ENCODE results near the gene ACTR3.

ACTR3 gene

GRCh38 chr2:113867571-113867970 is 22.3 kb upstream of the ACTR3 start:
- H3K4ac ChIP-seq (ENCODE audit: low read depth, low read length) = no peak overlapping the region
- no peaks in the 10 kb centered on the region for H3K79me1 ChIP-seq (ENCODE audit: low read length)
- H3K23ac ChIP-seq (ENCODE audit: low read length) = no peak overlapping the region
- no peak overlapping the region for H3K4me3 ChIP-seq (ENCODE audit: low read length)
- H3K18ac ChIP-seq (ENCODE audit: low read length) = no peak overlapping the region
- H2BK15ac ChIP-seq (replicated peaks; ENCODE audit: low read depth) = no peak overlapping the region
- no peaks in the 10 kb centered on the region for H3K4me1 ChIP-seq (ENCODE audit: control insufficient read depth, low read depth, low read length)
- DNase-seq = no peak
- H2AK5ac ChIP-seq (ENCODE audit: low read length) = no peak overlapping the region
- H3K27me3 ChIP-seq (ENCODE audit: insufficient read depth, low read length, poor library complexity) = no peaks in the 10 kb centered on the region
- no CpG with 5 or more reads among the region's 4 CpGs for WGBS (ENCODE audit: extremely low coverage, insufficient coverage, low lambda C conversion rate)
- no peak overlapping the region for H4K8ac ChIP-seq (ENCODE audit: low read depth, low read length)
- no peak overlapping the region for H2BK120ac ChIP-seq (ENCODE audit: low read depth, low read length)
- no peaks in the 10 kb centered on the region for H3K79me2 ChIP-seq (ENCODE audit: control insufficient read depth, insufficient read depth, low read length)
- no peak overlapping the region for H3K27ac ChIP-seq (ENCODE audit: low read depth, low read length)
- no peak overlapping the region for H4K5ac ChIP-seq (ENCODE audit: low read length)
- H2BK5ac ChIP-seq (ENCODE audit: low read length) = no peak overlapping the region
- H3K9ac ChIP-seq (ENCODE audit: low read length) = no peak overlapping the region
- H3K4me2 ChIP-seq (ENCODE audit: low read length) = no peak overlapping the region
- no peaks in the 10 kb centered on the region for H3K36me3 ChIP-seq (ENCODE audit: control insufficient read depth, insufficient read depth, low read length)
- no peak overlapping the region for H3K56ac ChIP-seq (ENCODE audit: low read length)

GRCh38 chr2:113869253-113869652 is 20.6 kb upstream of the ACTR3 start:
- Histone ChIP-seq H3K27ac (ENCODE audit: low read depth, low read length) (no peak overlapping the region), H3K4me1 (ENCODE audit: control insufficient read depth, low read depth, low read length) (no peaks in the 10 kb centered on the region), H2AK5ac (ENCODE audit: low read length) (no peak overlapping the region), H3K79me2 (ENCODE audit: control insufficient read depth, insufficient read depth, low read length) (no peaks in the 10 kb centered on the region), H3K79me1 (ENCODE audit: low read length) (no peaks in the 10 kb centered on the region), H3K18ac (ENCODE audit: low read length) (no peak overlapping the region), H3K4ac (ENCODE audit: low read depth, low read length) (no peak overlapping the region), H3K27me3 (ENCODE audit: insufficient read depth, low read length, poor library complexity) (no peaks in the 10 kb centered on the region), H3K9ac (ENCODE audit: low read length) (no peak overlapping the region), H3K4me3 (ENCODE audit: low read length) (no peak overlapping the region), H3K36me3 (ENCODE audit: control insufficient read depth, insufficient read depth, low read length) (no peaks in the 10 kb centered on the region), H2BK5ac (ENCODE audit: low read length) (no peak overlapping the region), H2BK120ac (ENCODE audit: low read depth, low read length) (no peak overlapping the region), H3K56ac (ENCODE audit: low read length) (no peak overlapping the region), H3K23ac (ENCODE audit: low read length) (no peak overlapping the region), H4K5ac (ENCODE audit: low read length) (no peak overlapping the region), H2BK15ac (replicated peaks; ENCODE audit: low read depth) (no peak overlapping the region), H3K4me2 (ENCODE audit: low read length) (no peak overlapping the region), H4K8ac (ENCODE audit: low read depth, low read length) (no peak overlapping the region)
- no peak for DNase-seq
- WGBS (ENCODE audit: extremely low coverage, insufficient coverage, low lambda C conversion rate) = no CpG with 5 or more reads among the region's 1 CpG

GRCh38 chr2:113872201-113872600 is 17.7 kb upstream of the ACTR3 start:
- Histone ChIP-seq H3K9ac (ENCODE audit: low read length) (no peak overlapping the region), H3K4ac (ENCODE audit: low read depth, low read length) (no peak overlapping the region), H3K36me3 (ENCODE audit: control insufficient read depth, insufficient read depth, low read length) (no peaks in the 10 kb centered on the region), H3K4me3 (ENCODE audit: low read length) (no peak overlapping the region), H2BK15ac (replicated peaks; ENCODE audit: low read depth) (no peak overlapping the region), H3K4me1 (ENCODE audit: control insufficient read depth, low read depth, low read length) (no peaks in the 10 kb centered on the region), H3K27me3 (ENCODE audit: insufficient read depth, low read length, poor library complexity) (no peaks in the 10 kb centered on the region), H3K4me2 (ENCODE audit: low read length) (no peak overlapping the region), H2BK5ac (ENCODE audit: low read length) (no peak overlapping the region), H3K18ac (ENCODE audit: low read length) (no peak overlapping the region), H3K56ac (ENCODE audit: low read length) (no peak overlapping the region), H3K79me2 (ENCODE audit: control insufficient read depth, insufficient read depth, low read length) (no peaks in the 10 kb centered on the region), H3K23ac (ENCODE audit: low read length) (no peak overlapping the region), H3K27ac (ENCODE audit: low read depth, low read length) (no peak overlapping the region), H2AK5ac (ENCODE audit: low read length) (no peak overlapping the region), H4K5ac (ENCODE audit: low read length) (no peak overlapping the region), H4K8ac (ENCODE audit: low read depth, low read length) (no peak overlapping the region), H2BK120ac (ENCODE audit: low read depth, low read length) (no peak overlapping the region), H3K79me1 (ENCODE audit: low read length) (no peaks in the 10 kb centered on the region)
- peak; percentile 54 for DNase-seq
- no CpG with 5 or more reads among the region's 4 CpGs for WGBS (ENCODE audit: extremely low coverage, insufficient coverage, low lambda C conversion rate)

- WGBS (ENCODE audit: extremely low coverage, insufficient coverage, low lambda C conversion rate) = no CpG with 5 or more reads among the region's 3 CpGs
- Histone ChIP-seq H3K4me2 (ENCODE audit: low read length) (no peak overlapping the region), H3K4me1 (ENCODE audit: control insufficient read depth, low read depth, low read length) (no peaks in the 10 kb centered on the region), H3K18ac (ENCODE audit: low read length) (no peak overlapping the region), H3K27me3 (ENCODE audit: insufficient read depth, low read length, poor library complexity) (no peaks in the 10 kb centered on the region), H2BK120ac (ENCODE audit: low read depth, low read length) (no peak overlapping the region), H4K5ac (ENCODE audit: low read length) (no peak overlapping the region), H3K9ac (ENCODE audit: low read length) (no peak overlapping the region), H3K36me3 (ENCODE audit: control insufficient read depth, insufficient read depth, low read length) (no peaks in the 10 kb centered on the region), H3K23ac (ENCODE audit: low read length) (no peak overlapping the region), H2BK5ac (ENCODE audit: low read length) (no peak overlapping the region), H4K8ac (ENCODE audit: low read depth, low read length) (no peak overlapping the region), H2AK5ac (ENCODE audit: low read length) (no peak overlapping the region), H3K4me3 (ENCODE audit: low read length) (no peak overlapping the region), H2BK15ac (replicated peaks; ENCODE audit: low read depth) (no peak overlapping the region), H3K79me2 (ENCODE audit: control insufficient read depth, insufficient read depth, low read length) (no peaks in the 10 kb centered on the region), H3K56ac (ENCODE audit: low read length) (no peak overlapping the region), H3K79me1 (ENCODE audit: low read length) (no peaks in the 10 kb centered on the region), H3K27ac (ENCODE audit: low read depth, low read length) (no peak overlapping the region), H3K4ac (ENCODE audit: low read depth, low read length) (no peak overlapping the region)
- DNase-seq = no peak
Measured at GRCh38 chr2:113873867-113874266, 16.0 kb upstream of the ACTR3 start.

- H3K27ac ChIP-seq (ENCODE audit: low read depth, low read length) = no peak overlapping the region
- H3K27me3 ChIP-seq (ENCODE audit: insufficient read depth, low read length, poor library complexity) = no peaks in the 10 kb centered on the region
- no peak overlapping the region for H3K4ac ChIP-seq (ENCODE audit: low read depth, low read length)
- no peaks in the 10 kb centered on the region for H3K36me3 ChIP-seq (ENCODE audit: control insufficient read depth, insufficient read depth, low read length)
- H4K5ac ChIP-seq (ENCODE audit: low read length) = no peak overlapping the region
- H3K4me1 ChIP-seq (ENCODE audit: control insufficient read depth, low read depth, low read length) = no peaks in the 10 kb centered on the region
- DNase-seq = no peak
- no peaks in the 10 kb centered on the region for H3K79me1 ChIP-seq (ENCODE audit: low read length)
- H3K9ac ChIP-seq (ENCODE audit: low read length) = no peak overlapping the region
- no peak overlapping the region for H2BK120ac ChIP-seq (ENCODE audit: low read depth, low read length)
- H3K56ac ChIP-seq (ENCODE audit: low read length) = no peak overlapping the region
- H3K18ac ChIP-seq (ENCODE audit: low read length) = no peak overlapping the region
- H2AK5ac ChIP-seq (ENCODE audit: low read length) = no peak overlapping the region
- no peak overlapping the region for H2BK15ac ChIP-seq (replicated peaks; ENCODE audit: low read depth)
- H3K4me2 ChIP-seq (ENCODE audit: low read length) = no peak overlapping the region
- no CpG with 5 or more reads among the region's 2 CpGs for WGBS (ENCODE audit: extremely low coverage, insufficient coverage, low lambda C conversion rate)
- no peaks in the 10 kb centered on the region for H3K79me2 ChIP-seq (ENCODE audit: control insufficient read depth, insufficient read depth, low read length)
- H2BK5ac ChIP-seq (ENCODE audit: low read length) = no peak overlapping the region
- H4K8ac ChIP-seq (ENCODE audit: low read depth, low read length) = no peak overlapping the region
- H3K4me3 ChIP-seq (ENCODE audit: low read length) = no peak overlapping the region
- no peak overlapping the region for H3K23ac ChIP-seq (ENCODE audit: low read length)
Measured at GRCh38 chr2:113875135-113875534, 14.8 kb upstream of the ACTR3 start.

DNA sequence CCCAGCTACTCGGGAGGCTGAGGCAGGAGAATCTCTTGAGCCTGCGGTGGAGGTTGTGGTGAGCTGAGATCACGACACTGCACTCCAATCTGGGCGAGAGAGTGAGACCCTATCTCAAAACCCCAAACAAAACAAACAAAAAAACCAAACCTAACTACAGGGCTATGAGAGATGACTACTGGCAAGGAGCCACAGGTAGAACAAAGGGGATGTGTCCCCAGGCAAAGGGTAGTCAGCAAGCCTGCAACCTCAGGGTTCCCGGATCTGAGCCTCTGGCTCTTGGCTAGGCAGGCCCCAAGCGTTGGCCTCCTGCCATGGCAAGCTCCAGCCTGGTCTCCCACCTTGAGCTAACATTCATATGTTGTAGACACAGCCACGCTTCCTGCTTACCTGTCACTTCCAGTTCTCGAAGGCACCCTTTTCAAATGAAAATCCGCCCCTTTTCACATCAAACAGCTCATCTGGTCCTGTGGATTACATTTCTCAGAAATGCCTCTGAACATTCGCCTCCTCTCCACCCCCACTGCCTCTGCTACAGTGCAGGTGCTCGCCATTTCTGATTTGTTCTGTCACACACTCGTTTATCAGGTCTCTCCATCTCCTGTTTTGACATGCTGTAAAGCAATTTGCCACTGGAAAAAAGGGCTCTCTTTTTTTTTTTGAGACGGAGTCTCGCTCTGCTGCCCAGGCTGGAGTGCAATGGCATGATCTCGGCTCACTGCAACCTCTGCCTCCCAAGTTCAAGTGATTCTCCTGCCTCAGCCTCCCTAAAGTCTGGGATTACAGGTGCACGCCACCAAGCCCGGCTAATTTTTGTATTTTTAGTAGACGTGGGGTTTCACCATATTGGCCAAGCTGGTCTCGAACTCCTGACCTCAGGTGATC is 13.1 kb upstream of the ACTR3 start:
- Histone ChIP-seq H3K79me1 (ENCODE audit: low read length) (no peaks in the 10 kb centered on the region), H3K27ac (ENCODE audit: low read depth, low read length) (no peak overlapping the region), H3K18ac (ENCODE audit: low read length) (no peak overlapping the region), H2BK5ac (ENCODE audit: low read length) (no peak overlapping the region), H3K79me2 (ENCODE audit: control insufficient read depth, insufficient read depth, low read length) (no peaks in the 10 kb centered on the region), H3K27me3 (ENCODE audit: insufficient read depth, low read length, poor library complexity) (no peaks in the 10 kb centered on the region), H3K4ac (ENCODE audit: low read depth, low read length) (no peak overlapping the region), H3K56ac (ENCODE audit: low read length) (peak overlapping the region; percentile 3), H3K36me3 (ENCODE audit: control insufficient read depth, insufficient read depth, low read length) (no peaks in the 10 kb centered on the region), H4K5ac (ENCODE audit: low read length) (no peak overlapping the region), H3K4me2 (ENCODE audit: low read length) (no peak overlapping the region), H2BK15ac (replicated peaks; ENCODE audit: low read depth) (no peak overlapping the region), H4K8ac (ENCODE audit: low read depth, low read length) (no peak overlapping the region), H3K4me3 (ENCODE audit: low read length) (no peak overlapping the region), H3K4me1 (ENCODE audit: control insufficient read depth, low read depth, low read length) (no peaks in the 10 kb centered on the region), H2AK5ac (ENCODE audit: low read length) (no peak overlapping the region), H3K9ac (ENCODE audit: low read length) (no peak overlapping the region), H2BK120ac (ENCODE audit: low read depth, low read length) (no peak overlapping the region), H3K23ac (ENCODE audit: low read length) (no peak overlapping the region)
- peak; percentile 57 for DNase-seq
- WGBS (ENCODE audit: extremely low coverage, insufficient coverage, low lambda C conversion rate) = no CpG with 5 or more reads among the region's 19 CpGs

Data from mesendoderm (in vitro differentiated cells).